Loucy (cell line): ENCODE measurements around the gene DUSP6.

Source experiments
- H2AFZ ChIP-seq: fragments of 200-600 bp; sonication (generic); 2 replicates; pipeline ENCODE4 v1.6.0; 2016; ENCODE audit warnings: antibody characterized with exemption, mild to moderate bottlenecking, low read length, moderate library complexity
- H3F3A ChIP-seq: fragments of 200-600 bp; 2 replicates; pipeline ENCODE4 v1.6.0; 2016; ENCODE audit warnings: antibody characterized with exemption, low read depth, mild to moderate bottlenecking
- H3K27me3 ChIP-seq: fragments of 200-600 bp; sonication (generic); 2 replicates; pipeline ENCODE4 v1.6.1; 2014; ENCODE audit warnings: low read length, mild to moderate bottlenecking; ENCODE audit not compliant: insufficient read depth, poor library complexity, severe bottlenecking
- H3K36me3 ChIP-seq: fragments of 200-600 bp; sonication (generic); 2 replicates; pipeline ENCODE4 v1.6.1; 2016; ENCODE audit warnings: low read length; ENCODE audit not compliant: insufficient read depth
- H3K4me1 ChIP-seq: fragments of 200-600 bp; sonication (generic); 2 replicates; pipeline ENCODE4 v1.5.1; 2014; ENCODE audit warnings: low read length, mild to moderate bottlenecking; ENCODE audit not compliant: insufficient read depth, poor library complexity, severe bottlenecking
- H3K4me2 ChIP-seq: fragments of 200-600 bp; sonication (generic); 2 replicates; pipeline ENCODE4 v1.6.0; 2014; ENCODE audit warnings: antibody characterized with exemption, low read length, low read depth, mild to moderate bottlenecking; ENCODE audit not compliant: poor library complexity, severe bottlenecking
- H3K4me3 ChIP-seq: fragments of 200-600 bp; sonication (generic); 2 replicates; pipeline ENCODE4 v1.5.1; 2014; ENCODE audit warnings: low read length, mild to moderate bottlenecking, mixed read lengths; ENCODE audit not compliant: poor library complexity, severe bottlenecking
- H3K79me2 ChIP-seq: fragments of 200-600 bp; sonication (generic); 2 replicates; pipeline ENCODE4 v1.6.1; 2014; ENCODE audit warnings: low read length; ENCODE audit not compliant: insufficient read depth
- H3K9ac ChIP-seq: fragments of 200-600 bp; sonication (generic); 2 replicates; pipeline ENCODE4 v1.6.0; 2014; ENCODE audit warnings: mild to moderate bottlenecking, low read depth, low read length, moderate library complexity; ENCODE audit not compliant: poor library complexity, severe bottlenecking
- H3K9me2 ChIP-seq: fragments of 200-600 bp; sonication (generic); replicated peaks from 2 replicates; pipeline ENCODE4 v1.6.1; 2016; ENCODE audit warnings: low read depth, low read length, mixed read lengths
- H3K9me3 ChIP-seq: fragments of 200-600 bp; sonication (generic); 2 replicates; pipeline ENCODE4 v1.6.1; 2014; ENCODE audit warnings: mild to moderate bottlenecking, antibody characterized with exemption, low read length, low read depth; ENCODE audit not compliant: insufficient read depth
- H4K20me1 ChIP-seq: fragments of 200-600 bp; sonication (generic); 2 replicates; pipeline ENCODE4 v1.6.0; 2014; ENCODE audit warnings: antibody characterized with exemption, low read length, mild to moderate bottlenecking; ENCODE audit not compliant: insufficient read depth, poor library complexity, severe bottlenecking
- EZH2phosphoT487 ChIP-seq: fragments of 200-600 bp; IDR thresholded peaks from 2 replicates; pipeline ENCODE4 v1.6.1; 2018; ENCODE audit warnings: antibody characterized with exemption, mild to moderate bottlenecking, moderate library complexity, borderline replicate concordance
- TF ChIP-seq, protein P1 (sequence below): fragments of 200-600 bp; sonication (generic); conservative IDR thresholded peaks from 2 replicates; pipeline ENCODE4 v1.5.1; 2014; ENCODE audit warnings: mild to moderate bottlenecking, antibody characterized with exemption, low read length

The DUSP6 gene

DNA sequence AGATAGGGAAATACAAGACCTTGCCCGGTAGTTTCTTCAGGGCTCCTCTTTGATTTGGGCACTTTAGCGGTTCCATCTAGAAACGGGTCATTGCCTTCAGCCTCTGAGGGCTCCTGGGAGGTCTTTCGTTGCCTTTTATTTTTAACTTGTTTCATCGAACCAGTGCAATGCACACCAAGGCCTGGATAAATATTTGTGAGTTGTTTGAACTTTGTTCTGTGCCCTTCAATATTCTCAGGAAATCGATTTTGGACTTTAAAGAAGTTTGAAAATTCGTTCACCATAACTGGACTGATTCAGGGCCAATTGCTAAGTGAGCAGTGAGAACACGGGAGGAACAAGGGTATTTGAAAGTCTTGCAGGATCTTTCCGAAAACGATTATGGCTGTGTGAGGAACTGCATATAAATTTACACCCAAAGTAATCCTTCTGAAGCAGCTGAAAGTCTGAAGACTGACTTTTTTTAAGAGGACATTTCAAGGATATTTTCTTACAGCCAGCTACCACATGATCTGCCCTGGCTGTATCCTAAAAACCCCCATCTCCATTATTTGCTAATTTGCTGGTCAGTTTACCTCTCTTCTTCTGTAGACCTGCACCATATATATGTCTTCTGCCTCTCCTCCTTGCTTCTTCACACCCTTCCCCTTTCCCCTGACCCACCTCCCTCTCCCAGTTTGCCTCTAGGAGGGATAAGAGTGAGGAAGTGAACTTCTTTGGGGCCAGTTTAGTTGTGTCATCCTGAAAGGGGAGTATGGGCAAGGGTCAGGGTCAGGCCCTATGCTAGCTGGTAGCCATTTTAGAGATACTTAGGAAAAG is 8.0 kb downstream of the DUSP6 start:
- Histone ChIP-seq H3K9ac (no peak overlapping the region), H3K4me1 (peaks cover 59% of the 10 kb centered on the region), H3K36me3 (no peaks in the 10 kb centered on the region), H4K20me1 (no peaks in the 10 kb centered on the region), H3K79me2 (peaks cover 19% of the 10 kb centered on the region), H2AFZ (no peak overlapping the region), H3K27me3 (no peaks in the 10 kb centered on the region), H3F3A (peaks cover 10% of the 10 kb centered on the region), H3K4me3 (no peak overlapping the region), H3K9me3 (no peaks in the 10 kb centered on the region), H3K4me2 (no peak overlapping the region), H3K9me2 (no peaks in the 10 kb centered on the region)
- no peak for TF ChIP-seq EZH2phosphoT487
- TF ChIP-seq, protein P1, sequence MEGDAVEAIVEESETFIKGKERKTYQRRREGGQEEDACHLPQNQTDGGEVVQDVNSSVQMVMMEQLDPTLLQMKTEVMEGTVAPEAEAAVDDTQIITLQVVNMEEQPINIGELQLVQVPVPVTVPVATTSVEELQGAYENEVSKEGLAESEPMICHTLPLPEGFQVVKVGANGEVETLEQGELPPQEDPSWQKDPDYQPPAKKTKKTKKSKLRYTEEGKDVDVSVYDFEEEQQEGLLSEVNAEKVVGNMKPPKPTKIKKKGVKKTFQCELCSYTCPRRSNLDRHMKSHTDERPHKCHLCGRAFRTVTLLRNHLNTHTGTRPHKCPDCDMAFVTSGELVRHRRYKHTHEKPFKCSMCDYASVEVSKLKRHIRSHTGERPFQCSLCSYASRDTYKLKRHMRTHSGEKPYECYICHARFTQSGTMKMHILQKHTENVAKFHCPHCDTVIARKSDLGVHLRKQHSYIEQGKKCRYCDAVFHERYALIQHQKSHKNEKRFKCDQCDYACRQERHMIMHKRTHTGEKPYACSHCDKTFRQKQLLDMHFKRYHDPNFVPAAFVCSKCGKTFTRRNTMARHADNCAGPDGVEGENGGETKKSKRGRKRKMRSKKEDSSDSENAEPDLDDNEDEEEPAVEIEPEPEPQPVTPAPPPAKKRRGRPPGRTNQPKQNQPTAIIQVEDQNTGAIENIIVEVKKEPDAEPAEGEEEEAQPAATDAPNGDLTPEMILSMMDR = no peak

- Histone ChIP-seq H4K20me1 (no peaks in the 10 kb centered on the region), H3K27me3 (no peaks in the 10 kb centered on the region), H3K9me2 (no peaks in the 10 kb centered on the region), H3K4me1 (peaks cover 47% of the 10 kb centered on the region), H3K36me3 (no peaks in the 10 kb centered on the region), H3K9me3 (no peaks in the 10 kb centered on the region), H3K79me2 (peaks cover 7% of the 10 kb centered on the region), H3K4me3 (no peak overlapping the region), H3K9ac (no peak overlapping the region), H2AFZ (no peak overlapping the region), H3F3A (peaks cover 10% of the 10 kb centered on the region), H3K4me2 (no peak overlapping the region)
- TF ChIP-seq, protein P1 = no peak
- no peak for TF ChIP-seq EZH2phosphoT487
Observed at GRCh38 chr12:89343127-89343526, 9.2 kb downstream of the DUSP6 start.

GRCh38 chr12:89340861-89341260 is 11.4 kb downstream of the DUSP6 start:
- H3K79me2 ChIP-seq = no peaks in the 10 kb centered on the region

More at GRCh38 chr12:89340861-89341260, 11.4 kb downstream of the DUSP6 start:
- no peaks in the 10 kb centered on the region for H3K9me3 ChIP-seq
- H3F3A ChIP-seq = 0 out of 2 replicates have a peak, but pooled peaks cover under 1% of the 10 kb centered on the region
- no peaks in the 10 kb centered on the region for H4K20me1 ChIP-seq
- no peak overlapping the region for H3K4me3 ChIP-seq
- no peaks in the 10 kb centered on the region for H3K9me2 ChIP-seq
- H3K4me1 ChIP-seq = peaks cover 30% of the 10 kb centered on the region
- no peaks in the 10 kb centered on the region for H3K36me3 ChIP-seq
- no peak overlapping the region for H3K4me2 ChIP-seq
- TF ChIP-seq EZH2phosphoT487 = no peak
- TF ChIP-seq, protein P1 = no peak
- H3K27me3 ChIP-seq = no peaks in the 10 kb centered on the region
- H3K9ac ChIP-seq = no peak overlapping the region
- H2AFZ ChIP-seq = no peak overlapping the region
